Erythroblast (primary cell): ENCODE data around the gene SMAD5.

ENCODE experiments used
- GATA1 ChIP-seq: IDR thresholded peaks from 2 replicates; pipeline ENCODE4 v1.6.1; 2011; ENCODE audit warnings: low read depth, mild to moderate bottlenecking, control low read depth, low read length, moderate library complexity
- POLR2A ChIP-seq: IDR thresholded peaks from 2 replicates; pipeline ENCODE4 v1.6.1; 2011; ENCODE audit warnings: mild to moderate bottlenecking, low read length

GRCh38 chr5:136086783-136087566, 45.7 kb upstream of the SMAD5 start:
- TF ChIP-seq POLR2A: no peak
- TF ChIP-seq GATA1: no peak
